Hematopoietic multipotent progenitor cell treated with erythropoietin and hydrocortisone succinate and interleukin-3 and kit ligand, for 17 days (in vitro differentiated cells): ENCODE data around the gene MAP2K7.
A peak's percentile ranks its signal among the peaks of the same experiment; 100 is the strongest.

Experiments used
- DNase-seq: peaks from one replicate; pipeline ENCODE4 v3.0.0-alpha.2; 2015; ENCODE audit warnings: low spot score

The MAP2K7 gene

GRCh38 chr19:7867092-7867844, 36.4 kb upstream of the MAP2K7 start:
- no peak for DNase-seq

DNA sequence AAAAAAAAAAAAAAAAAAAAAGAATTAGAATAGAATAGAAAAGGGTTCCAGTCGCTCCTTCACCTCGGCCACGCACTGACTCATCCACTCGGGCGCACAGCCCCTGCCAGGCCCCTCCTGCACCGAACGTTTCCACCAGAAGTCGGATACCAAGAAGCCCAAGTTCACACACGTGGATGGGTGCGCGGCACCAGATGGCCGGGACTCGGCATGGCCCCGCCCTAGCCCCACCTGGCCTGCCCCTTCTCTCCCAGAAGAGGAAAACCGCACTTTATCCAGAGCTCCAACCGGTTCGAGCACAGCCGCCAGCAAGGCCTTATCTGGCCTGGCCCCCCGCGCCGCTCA, 35.4 kb upstream of the MAP2K7 start:
- DNase-seq = no peak

DNA sequence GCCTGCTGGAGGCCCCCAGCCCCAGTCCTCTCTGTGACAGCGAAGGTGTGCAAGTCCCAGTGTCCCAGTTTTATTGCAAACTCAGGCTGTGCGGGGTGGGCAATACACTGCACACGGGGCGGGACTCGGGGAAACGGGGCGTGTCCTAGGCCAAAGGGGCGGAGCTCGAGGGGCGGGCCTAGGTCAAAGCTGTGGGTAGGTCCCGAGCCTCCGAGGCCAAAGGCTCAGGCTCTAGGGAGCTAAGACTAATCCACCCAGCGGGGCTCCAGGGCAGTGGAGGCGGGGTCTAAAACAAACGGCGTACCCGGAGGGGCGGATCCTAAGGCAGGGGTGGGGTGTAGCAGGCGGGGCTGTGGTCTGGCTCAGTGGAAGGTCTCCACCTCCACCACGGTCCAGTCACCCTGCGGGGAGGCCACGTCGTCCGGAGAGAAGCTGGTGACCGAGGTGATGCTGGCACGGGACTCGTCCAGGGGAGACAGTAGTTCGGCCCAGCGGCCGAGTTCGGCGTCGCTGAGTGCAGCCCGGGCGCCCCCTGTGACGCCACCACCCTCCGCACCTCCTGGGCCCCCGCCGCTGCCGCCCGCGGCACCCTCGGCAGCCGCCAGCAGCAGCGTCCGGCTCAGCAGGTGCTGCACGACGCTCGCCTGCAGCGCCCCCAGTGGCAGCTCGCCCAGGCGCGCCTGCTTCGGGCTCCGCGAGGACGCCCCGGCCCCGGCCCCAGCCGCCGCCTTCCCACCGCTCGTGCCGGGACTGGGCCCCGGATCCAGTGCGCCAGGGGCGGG, 34.8 kb upstream of the MAP2K7 start:
- DNase-seq = peak; percentile 74

DNA sequence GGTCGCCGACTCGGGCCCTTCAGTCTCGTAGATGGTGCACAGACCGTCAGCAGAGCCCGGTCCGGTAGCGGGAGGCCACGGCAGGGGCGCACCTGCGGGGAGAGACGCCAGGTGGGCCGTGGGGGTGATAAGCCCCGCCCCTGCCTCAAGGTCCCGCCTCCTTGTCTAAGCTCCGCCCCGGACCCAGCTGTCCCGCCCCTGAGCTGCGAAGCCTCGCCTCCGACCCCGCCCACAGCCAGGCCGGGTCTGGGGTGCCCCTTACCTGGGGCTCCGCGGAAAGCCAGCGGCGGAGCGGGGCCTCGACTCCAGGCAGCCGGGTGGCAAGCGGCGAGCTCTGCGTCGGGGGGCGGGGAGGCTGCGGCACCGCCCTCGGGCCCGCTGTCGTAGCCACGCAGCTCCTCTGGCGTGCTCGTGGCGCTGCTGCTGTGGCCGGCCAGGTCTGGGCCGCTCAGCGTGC, 34.2 kb upstream of the MAP2K7 start:
- peak; percentile 73 for DNase-seq

DNA sequence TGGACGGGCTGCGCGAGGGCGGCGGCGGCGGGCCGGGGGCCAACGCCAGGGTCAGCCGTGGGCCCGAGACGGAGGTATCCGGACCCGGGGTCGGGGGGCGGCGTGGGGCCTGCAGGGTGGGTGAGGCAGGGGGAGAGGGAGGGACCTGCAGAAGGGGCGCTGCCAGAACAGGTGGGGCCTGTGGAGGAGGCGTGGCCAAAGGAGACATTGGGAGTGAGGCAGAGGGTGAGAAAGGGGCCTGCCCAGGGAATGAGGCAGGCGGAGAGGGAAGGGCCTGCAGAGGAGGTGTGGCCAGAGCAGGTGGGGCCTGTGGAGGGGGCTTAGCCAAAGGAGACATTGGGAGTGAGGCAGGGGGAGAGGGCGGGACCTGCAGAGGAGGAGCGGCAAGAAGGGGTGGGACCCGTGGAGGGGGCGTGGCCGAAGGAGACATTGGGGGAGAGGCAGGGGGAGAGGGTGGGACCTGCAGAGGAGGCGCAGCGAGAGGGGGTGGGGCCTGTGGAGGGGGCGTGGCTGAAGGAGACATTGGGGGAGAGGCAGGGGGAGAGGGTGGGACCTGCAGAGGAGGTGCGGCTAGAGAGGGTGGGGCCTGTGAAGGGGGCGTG, 33.7 kb upstream of the MAP2K7 start:
- peak; percentile 72 for DNase-seq

DNA sequence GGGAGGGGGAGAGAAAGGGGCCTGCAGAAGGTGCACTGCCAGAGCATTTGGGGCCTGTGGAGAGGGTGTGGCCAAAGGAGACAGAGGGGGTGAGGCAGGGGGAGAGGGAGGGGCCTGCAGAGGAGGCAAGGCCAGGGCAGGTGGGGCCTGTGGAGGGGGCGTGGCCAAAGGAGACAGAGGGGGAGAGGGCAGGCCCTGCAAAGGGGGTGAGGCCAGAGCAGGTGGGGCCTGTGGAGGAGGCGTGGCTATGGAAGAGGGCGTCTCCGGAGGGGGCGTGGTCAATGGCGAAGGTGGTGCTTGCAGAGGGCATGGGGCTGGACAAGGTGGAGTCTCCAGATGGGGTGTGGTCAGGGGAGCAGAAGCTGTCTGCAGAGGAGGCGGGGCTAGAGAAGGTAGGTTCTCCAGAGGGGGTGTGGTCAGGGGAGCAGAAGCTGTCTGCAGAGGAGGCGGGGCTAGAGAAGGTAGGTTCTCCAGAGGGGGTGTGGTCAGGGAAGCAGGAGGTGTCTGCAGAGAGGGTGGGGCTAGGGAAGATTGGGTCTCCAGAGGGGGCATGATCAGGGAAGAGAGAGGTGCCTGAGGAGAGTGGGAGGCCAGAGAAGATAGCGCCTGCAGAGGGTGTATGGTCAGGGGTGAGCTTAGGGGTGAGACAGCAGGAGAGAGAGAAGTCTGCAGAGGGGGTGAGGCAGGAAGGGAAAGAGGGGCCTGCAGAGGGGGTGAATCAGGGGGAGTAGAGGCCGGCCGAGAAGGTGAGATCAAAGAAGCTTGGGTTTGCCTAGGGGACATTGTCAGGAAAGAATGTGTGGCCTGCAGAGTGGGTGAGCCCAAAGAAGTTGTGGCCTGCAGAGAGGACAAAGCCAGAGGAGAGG, 32.9 kb upstream of the MAP2K7 start:
- peak; percentile 85 for DNase-seq

GRCh38 chr19:7871437-7872305, 32.0 kb upstream of the MAP2K7 start:
- DNase-seq = peak; percentile 84

DNA sequence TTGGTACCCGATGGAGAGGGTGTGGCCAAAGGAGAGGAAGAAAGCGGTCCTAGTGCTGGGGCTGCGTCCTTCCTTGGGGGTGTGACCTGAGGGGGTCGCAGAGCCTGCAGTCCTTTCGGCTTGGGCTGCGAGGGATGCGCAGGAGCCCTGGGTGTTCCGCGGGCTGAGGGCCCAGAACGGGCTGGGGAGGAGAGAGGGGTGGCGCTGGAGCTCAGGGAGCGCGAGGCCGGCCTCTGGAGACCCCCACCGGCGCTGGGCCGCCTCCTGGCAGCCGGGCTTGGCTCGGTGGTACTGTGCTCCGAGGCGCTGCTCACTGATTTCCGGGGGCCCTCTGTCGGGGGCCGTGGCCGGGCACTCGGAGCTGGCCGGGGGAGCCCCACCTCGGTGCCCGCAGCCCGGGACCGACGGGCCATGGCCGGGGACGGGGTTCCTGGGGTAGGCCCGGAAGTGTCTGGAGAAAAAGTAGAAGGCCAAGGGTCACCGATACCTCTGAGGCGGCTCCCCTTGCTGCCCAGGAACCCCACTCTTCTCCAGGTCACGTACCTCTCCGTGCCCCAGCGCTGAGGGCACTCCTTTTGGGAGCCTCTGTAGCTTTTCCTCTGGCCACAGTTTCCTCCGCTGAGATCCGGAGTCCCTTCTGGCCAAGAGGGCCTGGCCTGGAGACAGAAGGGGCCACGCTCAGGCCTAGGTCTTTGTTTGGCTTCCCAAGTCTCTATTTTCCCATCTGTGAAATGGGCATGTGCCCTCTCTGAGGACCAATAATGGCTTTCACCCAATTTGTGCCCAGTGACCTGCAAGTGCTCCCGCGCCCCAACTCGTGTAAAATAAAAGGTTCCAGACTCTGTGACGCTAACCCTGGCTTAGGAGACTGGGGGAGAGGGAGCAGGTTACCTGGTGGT, 31.1 kb upstream of the MAP2K7 start:
- DNase-seq = no peak

DNA sequence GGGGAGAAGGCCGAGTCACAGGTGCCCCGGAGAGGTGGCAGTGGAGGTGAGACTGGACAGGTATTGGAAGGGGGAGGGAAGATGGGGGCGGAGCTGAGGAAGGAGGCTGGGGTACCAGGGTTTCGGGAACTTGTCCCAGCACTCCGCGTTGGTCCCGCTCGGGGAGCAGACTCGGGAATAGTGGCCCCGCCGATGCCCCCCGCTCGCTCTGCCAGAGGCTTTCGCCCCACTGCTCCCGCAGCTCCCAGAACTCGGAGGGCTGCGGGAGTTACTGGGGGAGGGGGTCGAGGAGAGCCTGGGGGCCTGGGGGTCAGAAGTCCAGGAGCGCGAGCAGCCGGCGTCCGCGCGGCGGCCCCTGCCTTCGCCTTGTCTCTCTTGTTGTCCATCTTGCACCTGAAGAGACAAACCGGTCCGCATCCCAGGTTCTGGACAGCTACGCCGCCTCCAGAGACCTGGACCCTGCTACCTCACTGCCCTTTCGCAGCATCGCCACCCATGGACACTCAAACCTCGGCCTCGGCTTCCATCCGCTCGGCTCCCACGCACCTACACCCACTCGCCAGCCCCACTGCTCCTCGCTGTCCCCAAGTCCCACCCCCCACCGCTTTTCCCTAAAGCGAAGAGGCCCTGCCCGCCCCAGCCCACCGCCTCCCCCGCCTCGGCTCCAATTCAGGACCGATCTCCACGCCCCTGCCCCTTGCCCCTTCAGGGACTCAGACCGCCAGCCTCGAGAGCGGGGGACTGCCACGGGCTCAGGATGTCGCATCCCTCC, 30.2 kb upstream of the MAP2K7 start:
- no peak for DNase-seq

GRCh38 chr19:7874076-7874896, 29.4 kb upstream of the MAP2K7 start, which contains the start of gene PRR36:
Gene PRR36 (minus strand): TSS chr19:7874390. CDS start chr19:7873689, 701 bp downstream.
- no peak for DNase-seq

DNA sequence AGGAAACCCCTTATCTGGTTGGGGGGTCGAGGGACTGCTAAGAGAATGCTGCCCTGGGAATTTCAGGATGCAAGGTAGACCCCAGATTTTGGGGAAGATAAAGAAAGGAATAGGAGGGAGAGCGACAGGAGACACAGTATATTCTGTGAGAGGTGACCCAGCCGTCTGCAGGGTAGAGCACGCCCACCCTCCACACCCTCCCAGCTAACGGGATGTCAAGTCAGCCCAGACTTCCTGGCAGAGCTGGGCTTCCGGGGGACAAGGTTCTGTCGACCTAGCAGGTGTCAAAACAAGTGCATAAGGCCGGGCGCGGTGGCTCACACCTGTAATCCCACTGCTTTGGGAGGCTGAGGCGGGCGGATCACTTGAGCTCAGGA, 28.8 kb upstream of the MAP2K7 start:
- no peak for DNase-seq

DNA sequence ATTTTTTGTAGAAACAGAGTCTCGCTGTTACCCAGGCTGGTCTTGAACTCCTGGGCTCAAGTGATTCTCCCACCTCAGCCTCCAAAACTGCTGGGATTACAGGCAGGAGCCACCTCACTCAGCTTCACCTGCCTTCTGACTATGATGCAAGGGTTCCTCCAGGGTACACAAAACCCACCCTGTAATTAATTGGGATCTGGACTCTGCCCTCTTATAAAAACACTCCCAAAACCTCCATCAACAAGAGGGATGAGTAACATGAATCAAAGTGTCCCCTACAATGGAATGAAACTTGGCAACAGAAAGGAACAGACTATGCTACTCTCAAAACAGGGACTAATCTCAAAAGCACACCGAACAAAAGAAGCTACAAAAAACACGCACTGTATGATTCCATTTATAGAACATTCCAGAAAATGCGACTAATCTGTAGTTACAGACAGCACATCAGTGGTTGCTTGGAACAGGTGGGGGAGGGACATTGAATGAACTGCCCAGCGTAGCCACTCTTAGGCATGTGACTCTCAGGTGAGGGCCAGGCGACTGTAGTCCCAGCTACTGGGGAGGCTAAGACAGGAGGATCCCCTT, 26.3 kb upstream of the MAP2K7 start:
- no peak for DNase-seq

DNA sequence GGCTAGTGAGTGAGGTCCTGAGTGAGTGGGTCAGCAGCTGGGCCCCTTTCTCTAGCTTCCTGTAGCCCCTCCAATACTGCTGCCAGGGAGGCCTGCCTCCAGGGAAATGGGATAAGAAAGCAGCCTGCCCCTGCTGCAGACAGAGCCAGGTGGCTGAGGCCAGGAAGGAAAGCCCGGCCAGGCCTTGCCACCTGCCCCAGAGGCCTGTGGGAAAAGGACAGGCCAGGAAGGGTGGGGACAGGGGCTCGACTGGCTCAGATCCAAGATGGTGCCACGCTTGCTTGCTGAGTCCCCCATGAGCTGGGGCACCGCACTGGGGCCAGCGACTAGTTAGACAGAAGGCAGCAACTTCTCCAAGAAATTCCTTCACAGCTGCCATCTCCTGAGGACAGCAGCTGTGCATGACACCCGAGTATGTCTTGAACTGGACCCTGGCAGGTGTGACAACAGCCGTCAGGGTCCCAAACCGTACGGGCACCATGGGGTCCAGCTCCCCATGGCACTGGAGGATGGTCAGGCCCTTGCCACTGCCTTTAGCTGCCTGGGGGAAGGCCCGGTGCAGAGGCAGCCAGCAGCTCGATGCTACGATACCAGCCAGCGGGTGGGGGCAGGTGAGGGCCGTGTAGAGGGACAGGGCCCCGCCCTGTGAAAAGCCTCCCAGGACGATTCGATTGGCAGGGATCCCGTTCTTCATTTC, 24.4 kb upstream of the MAP2K7 start:
- no peak for DNase-seq

GRCh38 chr19:7879836-7880235, 23.8 kb upstream of the MAP2K7 start:
- DNase-seq = no peak

- DNase-seq = no peak
These were observed 21.8 kb upstream of the MAP2K7 start for GRCh38 chr19:7881910-7882309.

DNA sequence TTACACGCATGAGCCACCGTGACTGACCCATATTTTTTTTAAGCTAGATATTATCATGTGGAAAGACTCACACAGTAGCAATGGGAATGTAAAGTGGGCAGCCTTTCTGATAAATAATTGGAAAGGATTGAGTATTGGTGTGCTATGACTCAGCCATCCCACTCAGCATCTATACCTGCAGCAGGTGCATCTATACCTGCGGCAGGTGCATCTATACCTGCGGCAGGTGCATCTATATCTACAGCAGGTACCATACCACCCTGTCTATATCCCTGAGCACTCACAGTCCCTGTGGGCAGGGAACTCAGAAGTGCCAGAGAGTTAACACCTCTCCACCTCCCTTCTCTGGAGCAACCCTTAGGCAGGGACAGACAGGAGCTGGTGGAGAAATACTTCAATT, 20.6 kb upstream of the MAP2K7 start:
- DNase-seq = no peak

DNA sequence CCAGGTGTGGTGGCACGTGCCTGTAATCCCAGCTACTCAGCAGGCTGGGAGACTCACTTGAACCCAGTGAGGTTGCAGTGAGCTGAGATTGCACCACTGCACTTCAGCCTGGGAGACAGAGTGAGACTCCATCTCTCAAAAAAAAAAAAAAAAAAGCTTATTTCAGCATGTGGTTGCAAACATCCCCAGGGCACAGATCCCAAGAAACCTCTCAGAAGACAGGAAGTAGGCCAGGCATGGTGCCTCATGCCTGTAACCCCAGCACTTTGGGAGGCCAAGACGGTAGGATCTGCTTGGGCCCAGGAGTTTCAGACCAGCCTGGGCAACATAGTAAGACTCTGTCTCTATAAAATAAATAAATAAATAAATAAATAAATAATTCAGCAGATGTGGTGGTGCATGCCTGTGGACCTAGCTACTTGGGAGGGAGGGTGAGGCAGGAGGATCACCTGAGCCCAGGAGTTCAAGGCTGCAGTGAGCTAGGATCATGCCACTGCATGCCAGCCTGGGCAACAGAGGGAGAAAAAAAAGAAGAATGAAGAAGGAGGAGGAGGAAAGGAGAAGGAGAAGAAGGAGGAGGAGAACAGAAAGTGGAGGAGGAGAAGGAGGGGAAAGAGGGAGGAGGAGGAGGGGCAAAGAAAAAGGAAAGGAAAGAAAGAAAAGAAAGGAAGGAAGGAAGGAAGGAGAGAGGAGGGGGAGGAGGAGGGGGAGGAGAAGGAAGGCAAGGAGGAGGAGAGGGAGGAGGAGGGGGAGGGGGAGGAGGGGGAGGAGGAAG, 19.7 kb upstream of the MAP2K7 start:
- DNase-seq = no peak
